SKM-1 treated with dmso at 0.1 percent for 144 hours (cell line): ENCODE data around the gene LAMTOR5.
"Not testable (repeated sequence)": the region's sequence is repeated elsewhere in the genome, so short reads cannot be mapped to it uniquely, and the experiment has no call there.

Source experiments
- DNase-seq: peaks from one replicate; lab custom pipeline; 2025; ENCODE audit not compliant: unreplicated experiment; lab: John Stamatoyannopoulos, UW

Gene LAMTOR5

DNA sequence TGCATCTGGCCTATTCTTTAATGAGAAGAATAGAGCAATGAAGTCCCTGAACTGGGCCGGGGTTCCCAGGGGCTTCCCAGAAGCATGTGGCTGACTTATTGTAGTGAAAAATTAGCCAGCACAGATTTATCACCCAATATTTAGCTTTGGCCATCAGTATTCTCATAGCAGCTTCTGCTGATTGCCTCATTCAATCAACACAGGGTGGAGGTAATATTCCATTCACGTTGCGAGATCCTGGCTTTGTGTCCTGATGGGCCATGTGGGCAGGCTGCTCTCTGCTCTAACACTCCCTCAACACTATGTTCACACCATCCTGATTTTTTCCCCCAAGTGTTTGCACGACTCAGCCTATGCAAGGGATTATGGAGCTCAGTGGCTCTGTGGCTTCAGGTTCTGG lies 21.5 kb upstream of the LAMTOR5 start:
- no peak for DNase-seq

DNA sequence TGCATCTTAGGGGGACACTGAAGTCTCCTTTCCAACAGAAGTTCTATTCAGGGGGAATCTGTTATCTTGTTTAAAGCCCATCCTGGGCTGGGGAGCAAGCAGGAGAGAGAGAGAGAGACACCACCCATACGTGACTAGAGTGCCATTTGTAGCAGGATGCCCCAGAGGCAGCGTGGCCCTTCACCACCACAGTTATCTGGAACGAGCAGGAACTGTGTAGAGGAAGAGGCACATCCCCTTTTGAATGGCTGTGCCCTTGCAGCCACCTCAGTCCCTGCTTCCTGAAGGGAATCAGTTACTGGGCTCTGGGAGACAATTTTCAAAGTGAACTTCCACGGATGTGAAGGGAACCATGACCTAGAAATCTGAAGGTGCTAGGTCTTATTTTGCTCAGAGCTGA lies 19.4 kb upstream of the LAMTOR5 start:
- DNase-seq, result peak; percentile 21

DNA sequence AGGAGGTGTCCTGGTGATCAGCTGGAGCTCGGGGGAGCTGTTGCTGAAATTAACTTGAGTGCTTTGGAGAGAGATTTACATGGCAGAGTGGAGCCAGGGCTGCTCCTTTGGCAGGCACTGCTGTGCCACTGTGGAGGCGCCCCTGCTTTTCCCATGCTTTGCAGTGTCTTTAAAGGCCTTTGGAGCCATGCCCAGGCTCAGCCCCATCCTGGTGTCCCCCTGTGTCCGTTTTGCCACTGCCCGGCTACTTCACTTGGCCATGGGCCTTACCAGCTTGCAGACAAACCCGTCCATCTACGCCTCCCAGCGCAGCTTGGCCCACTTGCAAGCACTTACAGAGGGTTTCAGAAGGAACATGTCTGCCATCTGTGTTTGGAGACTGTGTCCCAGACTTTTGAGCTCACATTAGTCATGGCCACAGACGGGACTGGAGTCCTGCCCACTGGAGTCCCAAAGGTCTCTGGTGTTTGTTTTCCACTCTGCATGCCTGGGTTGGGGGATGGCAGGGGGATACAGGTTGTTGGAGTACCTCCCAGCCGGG lies 18.2 kb upstream of the LAMTOR5 start:
- no peak for DNase-seq

DNA sequence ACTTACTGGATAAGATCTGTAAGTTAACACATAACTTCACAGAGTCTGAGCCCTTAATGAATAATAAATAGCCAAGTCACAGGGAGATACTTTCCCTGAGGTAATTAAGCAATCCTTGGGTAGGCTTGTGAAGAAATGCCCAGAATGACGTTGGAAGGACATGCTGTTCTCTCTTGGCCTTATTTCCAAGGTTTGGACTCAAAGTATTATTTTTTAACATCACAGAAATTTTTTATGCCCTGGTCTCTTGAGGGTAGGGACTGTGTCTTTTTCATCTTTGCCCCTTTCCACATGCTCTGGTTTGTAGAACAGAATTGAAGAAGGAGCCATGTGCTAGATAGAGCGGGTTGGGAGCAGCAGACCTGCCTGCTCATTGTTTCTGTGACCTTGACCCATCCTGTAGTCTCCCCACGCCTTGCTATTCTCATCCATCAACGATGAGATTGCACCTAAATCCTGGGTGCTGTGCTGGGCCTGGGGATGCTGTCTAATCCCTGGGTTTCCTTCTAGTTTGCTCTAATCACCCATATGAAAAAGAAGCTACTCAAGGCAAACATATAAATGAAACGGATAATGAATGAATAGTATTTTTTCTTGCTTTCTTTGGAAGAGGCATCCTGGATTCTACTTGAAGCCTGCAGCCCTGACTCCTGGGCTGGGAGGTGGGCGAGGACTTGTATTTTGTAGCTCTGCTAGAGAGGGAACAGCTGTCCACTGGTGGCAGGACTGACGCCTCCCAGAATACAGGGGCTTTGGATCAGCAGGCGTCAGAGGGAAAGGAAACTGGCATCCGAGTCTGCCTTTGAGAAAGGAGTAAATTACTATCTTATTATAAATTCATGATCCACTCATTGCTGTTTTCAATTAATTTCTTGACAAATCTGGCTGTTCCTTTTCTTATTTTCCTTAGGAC lies 17.5 kb upstream of the LAMTOR5 start:
- no peak for DNase-seq

DNA sequence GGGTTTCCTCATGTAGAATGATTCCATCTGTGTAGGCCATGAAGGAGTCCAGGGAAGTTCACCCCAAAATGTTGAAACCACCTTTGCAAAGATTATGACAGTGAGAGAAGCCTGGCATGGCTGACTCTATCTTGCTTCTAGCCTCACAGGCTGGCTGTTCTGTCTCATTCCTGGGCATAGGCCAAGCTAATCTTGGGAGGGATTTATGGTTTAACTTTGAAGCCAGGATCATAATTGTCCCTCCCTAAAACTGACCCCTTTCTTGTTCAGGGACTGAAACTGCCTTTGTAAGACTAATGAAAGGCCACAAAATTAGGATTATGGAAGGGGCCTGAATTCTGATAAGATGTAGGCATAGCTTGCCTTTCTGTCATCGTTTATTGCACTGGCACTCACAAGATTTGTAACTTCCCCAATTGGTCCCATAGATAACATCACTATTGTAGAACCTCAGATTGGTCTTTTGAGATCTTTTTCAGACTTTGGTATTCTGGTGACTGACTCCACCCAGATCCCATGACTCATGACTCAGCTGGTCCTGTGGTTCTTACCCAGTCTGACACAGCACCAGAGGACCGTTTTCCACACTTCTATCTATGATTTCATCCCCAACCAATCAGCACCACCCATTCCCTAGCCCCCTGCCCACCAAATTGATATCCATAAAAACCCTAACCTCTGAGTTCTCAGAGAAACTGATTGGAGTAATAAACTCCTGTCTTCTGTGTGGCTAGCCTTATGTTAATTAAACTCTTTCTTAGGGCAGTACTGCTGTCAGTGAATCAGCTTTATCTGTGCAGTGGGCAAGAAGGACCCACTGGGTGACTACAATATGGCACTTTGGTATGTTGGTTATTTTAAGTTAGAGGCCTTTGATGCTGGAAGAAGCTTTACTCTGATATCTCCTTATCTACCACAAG lies 13.6 kb upstream of the LAMTOR5 start:
- no peak for DNase-seq

DNA sequence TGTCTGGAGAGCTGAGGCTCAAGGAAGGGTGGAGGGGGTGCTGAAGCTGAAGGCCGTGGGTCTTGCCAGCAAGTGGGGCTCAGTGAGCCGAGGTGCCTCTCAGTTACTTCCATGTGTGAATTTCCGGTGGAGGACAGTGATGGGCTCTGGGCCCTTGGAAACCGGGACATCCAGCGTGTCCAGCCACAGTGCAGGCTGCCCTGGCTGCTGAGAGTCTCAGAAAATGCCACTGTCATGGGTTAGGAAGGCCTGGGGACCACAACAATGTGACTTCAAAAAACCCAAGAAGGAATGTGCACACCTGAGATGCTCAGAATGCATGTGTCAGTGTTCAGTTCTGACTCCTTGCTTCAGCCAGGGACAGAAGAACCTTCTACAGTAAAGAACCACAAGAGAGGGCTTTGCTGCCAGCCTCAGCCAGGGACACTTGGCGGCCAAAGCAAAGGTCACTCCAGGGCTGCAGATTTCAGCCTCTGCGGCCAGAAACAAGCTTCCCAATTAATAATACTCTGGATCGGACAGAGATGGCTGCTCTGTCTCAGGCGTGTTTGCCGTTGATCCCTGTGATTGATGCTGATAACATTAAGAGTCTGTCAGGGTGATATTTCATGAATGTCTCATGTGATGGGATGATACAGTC lies 12.6 kb upstream of the LAMTOR5 start:
- DNase-seq, result no peak

DNA sequence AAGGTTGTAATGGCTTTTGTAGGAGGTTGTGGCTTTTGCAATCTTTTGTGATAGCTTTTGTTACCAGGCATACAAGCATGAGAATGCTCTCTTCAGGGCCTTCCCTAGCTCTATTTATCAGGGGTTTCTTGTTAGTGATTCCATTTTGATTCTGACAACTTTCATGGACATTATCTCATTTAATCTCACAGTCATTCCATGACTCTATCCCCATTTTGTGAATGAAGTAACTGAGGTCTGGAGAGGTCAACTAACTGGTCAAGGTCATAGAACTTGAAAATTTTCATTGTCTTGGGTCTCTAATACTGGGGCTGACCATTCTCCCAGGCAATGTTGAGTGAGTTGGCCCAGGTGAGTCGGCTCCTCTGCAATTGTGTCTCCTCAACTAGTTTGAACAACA lies 11.2 kb upstream of the LAMTOR5 start:
- no peak for DNase-seq

DNA sequence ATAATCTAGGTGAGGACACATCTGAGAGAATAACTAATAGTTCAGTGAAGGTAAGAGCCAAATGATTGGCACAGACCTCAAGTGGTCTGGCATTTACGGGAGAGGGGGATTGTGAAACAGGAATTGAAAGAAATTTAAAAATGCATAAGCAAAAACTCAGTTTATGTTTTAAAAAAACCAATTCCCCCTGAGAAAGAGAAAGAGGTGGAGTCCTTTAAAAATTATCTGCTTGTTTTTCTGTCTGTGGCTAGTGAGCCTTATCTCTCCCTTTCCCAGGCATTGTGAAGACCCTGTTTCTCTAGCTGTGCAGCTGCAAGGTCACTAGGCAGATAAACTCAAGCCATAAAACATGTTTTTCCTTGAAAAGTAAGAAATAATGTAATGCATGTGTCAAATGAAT lies 5.6 kb upstream of the LAMTOR5 start:
- not testable (repeated sequence) for DNase-seq

DNA sequence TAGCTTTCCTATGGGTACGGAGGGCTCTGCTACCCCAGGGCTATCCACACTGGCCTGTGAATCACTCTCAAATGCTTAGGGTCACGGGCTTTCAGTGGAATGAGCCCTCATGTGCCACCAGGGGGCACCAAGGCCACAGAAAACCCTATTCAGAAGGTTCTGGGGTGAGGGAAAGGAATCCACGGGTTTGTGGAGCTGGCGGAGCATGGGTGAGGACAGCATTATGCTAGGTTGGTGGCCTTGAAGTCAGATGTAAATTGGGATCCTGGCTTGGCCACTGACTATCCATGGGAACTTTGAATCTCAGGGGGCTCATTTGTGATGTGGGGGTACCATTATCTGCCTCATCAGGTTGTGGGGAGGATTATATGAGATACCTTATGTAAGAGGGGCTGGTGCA lies 5.1 kb upstream of the LAMTOR5 start:
- DNase-seq, result peak; percentile 49

DNA sequence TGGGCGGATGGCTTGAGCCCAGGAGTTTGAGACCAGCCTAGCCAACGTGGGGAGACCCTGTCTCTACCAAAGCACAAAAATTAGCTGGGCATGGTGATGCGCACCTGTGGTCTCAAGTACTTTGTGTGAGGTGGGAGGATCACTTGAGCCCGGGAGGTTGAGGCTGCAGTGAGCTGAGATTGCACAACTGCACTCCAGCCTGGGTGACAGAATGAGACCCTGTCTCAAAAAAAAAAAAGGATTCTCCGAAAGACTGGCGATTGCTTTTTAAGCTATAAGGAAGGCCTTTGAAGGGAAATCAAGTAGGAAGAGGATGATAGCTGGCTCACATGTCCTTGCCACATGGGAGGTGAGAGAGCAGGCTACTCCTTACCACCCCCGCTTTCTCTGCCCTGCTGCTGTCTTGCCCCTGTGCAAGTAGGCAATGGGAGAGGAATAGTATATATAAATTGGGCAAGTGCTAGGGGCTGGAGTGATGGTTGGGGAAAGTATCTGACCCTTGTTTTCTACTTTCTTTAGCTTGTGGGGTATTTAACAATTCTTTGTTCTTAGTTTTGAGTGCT lies 3.8 kb upstream of the LAMTOR5 start:
- DNase-seq, result no peak

DNA sequence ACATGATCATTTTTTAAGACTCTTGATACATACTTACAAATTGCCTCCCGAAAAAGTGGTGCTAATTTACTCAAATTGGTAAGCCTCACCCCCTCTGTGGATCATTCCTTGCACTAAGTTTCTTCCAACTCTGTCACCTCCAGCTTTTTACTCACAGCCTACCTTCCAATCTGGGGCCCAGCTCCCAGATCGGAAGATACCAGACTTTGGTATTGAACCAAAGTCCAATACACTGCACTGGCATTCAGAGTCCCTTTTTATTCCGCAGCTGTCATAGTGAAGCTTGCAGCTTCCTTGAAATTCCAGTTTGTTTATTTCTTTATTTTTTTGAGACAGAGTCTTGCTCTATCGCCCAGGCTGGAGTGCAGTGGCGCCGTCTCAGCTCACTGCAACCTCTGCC lies 1.8 kb upstream of the LAMTOR5 start:
- no peak for DNase-seq

DNA sequence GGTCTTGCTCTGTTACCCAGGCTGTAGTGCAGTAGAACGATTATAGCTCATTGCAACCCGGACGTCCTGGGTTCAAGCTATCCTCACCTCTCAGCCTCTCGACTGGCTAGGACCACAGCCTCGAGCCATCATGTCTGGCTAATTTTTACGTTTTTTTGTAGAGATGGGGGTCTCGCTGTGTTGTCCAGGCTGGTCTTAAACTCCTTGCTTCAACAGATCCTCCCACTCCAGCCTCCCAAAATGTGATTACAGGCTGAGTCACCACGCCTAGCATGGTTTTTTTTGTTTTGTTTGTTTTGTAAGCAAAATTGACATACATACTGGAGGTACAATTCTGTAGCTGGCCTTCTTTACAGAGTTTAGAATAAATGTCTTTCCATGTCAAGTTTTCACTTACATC lies 994 bp upstream of the LAMTOR5 start:
- DNase-seq, result no peak

DNA sequence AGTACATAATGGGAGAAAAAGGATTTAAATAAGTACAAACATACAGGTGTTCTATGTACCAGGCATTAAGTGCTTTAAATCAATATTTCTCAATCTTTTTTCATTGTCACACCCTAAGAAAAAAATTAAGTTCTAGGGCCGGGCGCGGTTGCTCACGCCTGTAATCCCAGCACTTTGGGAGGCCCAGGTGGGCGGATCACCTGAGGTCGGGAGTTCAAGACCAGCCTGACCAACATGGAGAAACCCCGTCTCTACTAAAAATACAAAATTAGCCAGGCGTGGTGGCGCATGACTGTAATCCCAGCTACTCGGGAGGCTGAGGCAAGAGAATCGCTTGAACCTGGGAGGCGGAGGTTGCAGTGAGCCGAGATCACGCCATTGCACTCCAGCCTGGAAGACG lies 1.1 kb downstream of the LAMTOR5 start:
- DNase-seq, result not testable (repeated sequence)

DNA sequence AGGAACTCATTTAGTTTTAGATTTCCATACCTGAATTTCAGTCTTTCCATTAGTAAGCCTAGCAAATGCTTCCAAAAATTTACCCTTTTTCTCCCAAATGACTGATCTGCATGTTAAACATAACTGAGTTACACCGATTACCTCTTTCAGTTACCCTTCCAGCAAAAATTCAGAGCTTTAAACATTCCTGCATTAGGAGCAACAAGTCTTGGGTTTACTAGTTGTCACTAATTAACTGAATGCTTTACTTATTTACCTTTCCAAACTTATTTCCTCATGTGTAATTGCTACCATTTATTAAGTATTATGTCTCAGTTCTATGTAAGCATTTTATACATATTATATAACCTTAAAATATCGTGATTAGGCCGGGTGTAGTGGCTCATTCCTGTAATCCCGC lies 3.1 kb downstream of the LAMTOR5 start:
- DNase-seq, result no peak

DNA sequence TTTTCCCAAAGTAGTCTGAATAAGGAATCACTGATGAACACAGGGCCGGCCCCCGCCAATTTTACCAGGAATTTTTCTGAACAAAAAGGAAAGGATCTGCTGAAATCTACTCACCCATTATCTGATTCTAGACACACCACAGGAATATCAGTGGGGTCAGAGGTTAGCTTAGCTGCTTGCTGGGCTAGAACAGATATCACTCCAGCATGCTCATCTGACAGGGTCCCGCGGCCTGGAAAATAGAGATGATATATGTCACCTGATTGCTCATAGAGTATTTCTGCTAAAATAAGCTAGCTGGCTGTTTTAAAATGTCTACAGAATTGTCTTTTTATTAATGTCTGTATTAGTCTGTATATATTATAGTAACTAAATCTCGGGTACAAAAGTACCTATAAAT lies 3.7 kb downstream of the LAMTOR5 start:
- DNase-seq, result no peak

DNA sequence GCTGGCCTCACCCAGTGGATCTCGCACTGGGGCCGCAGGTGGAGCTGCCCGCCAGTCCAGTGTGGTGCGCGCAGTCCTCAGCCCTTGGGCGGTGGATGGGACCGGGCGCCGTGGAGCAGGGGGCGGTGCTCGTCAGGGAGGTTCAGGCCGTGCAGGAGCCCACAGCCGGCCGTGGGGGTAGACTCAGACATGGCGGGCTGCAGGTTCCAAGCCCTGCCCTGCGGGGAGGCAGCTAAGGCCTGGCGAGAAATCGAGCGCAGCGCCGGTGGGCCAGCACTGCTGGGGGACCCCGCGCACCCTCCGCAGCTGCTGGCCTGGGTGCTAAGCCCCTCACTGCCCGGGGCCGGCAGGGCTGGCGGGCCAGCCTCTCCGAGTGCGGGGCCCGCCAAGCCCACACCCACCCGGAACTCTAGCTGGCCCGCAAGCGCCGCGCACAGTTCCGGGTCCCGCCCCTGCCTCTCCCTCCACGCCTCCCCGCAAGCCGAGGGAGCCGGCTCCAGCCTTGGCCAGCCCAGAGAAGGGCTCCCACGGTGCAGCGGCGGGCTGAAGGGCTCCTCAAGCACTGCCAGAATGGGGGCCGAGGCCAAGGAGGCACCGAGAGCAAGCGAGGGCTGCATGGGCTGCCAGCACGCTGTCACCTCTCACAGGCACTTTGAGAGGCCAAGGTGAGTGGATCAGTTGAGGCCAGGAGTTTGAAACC lies 11.1 kb downstream of the LAMTOR5 start:
- DNase-seq, result not testable (repeated sequence)

DNA sequence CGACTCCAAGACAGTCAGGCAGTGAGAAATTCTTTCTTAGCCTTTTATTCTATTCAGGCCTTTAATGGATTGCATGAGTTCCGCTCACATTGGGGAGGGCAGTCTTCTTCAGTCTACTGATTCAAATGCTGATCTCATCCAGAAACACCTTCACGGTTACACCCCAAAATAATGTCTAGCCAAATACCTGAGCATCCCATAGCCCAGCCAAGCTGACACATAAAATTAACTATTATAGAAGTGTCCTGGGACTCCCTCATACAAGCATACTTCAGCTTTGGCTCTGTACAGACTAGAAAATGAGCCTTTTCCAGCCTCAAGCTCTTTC lies 13.0 kb downstream of the LAMTOR5 start:
- no peak for DNase-seq

DNA sequence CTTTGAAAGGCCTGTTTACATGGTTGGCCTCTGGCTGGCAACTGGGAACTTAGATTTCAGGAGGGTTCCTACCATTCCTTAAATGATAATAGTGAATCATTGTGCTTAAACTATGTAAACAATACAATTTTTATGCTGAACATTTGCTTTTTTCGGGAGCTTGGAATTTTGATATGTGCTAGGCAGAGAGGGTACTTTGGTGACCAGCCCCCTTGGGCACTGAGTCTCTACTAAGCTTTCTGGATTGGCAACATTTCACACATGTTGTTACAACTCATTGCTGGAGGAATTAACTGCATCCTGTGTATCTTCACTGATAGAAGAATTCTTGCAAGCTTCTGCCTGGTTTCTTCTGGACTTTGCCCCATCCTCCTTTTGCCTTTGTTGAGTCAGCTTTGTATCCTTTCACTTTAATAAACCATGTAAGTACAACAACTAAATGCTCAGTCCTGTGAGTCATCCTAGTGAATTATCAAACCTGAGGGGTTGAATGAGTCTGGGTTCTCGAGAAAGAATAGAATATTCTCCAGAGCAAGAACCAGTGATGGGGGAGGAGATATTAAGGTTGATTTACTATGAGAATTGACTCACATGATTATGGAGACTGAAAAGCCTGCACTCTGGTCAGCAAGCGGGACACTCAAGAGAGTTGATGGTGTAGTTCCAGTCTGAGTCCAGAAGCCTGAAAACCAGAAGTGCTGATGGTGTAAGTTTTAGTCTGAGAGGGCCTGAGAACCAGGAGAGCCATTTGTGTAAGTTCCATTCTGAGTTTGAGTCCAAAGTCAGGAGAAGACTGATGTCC lies 13.6 kb downstream of the LAMTOR5 start:
- DNase-seq, result no peak

DNA sequence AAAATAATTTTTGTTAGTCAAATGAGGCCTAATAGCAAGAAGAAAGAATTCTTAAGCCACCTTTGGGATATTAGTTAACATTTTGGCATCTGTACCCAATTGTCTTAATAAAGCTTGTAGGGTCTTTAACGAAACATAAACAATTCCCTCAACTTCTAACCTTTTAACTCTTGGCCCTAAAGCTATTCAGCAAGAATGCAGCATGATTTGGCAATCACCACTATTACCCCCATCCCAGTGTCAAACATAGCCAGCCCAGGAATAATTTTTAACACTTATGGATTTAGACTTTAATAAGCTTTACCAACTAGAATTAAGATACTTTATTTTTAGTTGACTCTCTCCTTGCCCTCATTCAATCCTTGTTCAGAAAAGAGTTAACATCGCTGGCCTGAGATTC lies 14.2 kb downstream of the LAMTOR5 start:
- DNase-seq, result no peak
